AG10803 (cell line): Measurements from ENCODE around the gene AJUBA.

Source experiments
- DNase-seq: peaks from one replicate; pipeline ENCODE4 v3.0.0; 2010; ENCODE audit warnings: low read depth
- H3K4me3 ChIP-seq: 2 replicates; pipeline ENCODE4 v1.5.1; 2011; ENCODE audit warnings: mild to moderate bottlenecking, low read length, control low read depth
- TF ChIP-seq, protein P1 (sequence below): conservative IDR thresholded peaks from 2 replicates; pipeline ENCODE4 v1.5.1; 2011; ENCODE audit warnings: mild to moderate bottlenecking, low read length, control low read depth, inconsistent platforms

The AJUBA gene

GRCh38 chr14:23023022-23023794, 40.9 kb upstream of the AJUBA start:
- TF ChIP-seq, protein P1, sequence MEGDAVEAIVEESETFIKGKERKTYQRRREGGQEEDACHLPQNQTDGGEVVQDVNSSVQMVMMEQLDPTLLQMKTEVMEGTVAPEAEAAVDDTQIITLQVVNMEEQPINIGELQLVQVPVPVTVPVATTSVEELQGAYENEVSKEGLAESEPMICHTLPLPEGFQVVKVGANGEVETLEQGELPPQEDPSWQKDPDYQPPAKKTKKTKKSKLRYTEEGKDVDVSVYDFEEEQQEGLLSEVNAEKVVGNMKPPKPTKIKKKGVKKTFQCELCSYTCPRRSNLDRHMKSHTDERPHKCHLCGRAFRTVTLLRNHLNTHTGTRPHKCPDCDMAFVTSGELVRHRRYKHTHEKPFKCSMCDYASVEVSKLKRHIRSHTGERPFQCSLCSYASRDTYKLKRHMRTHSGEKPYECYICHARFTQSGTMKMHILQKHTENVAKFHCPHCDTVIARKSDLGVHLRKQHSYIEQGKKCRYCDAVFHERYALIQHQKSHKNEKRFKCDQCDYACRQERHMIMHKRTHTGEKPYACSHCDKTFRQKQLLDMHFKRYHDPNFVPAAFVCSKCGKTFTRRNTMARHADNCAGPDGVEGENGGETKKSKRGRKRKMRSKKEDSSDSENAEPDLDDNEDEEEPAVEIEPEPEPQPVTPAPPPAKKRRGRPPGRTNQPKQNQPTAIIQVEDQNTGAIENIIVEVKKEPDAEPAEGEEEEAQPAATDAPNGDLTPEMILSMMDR = no peak
- H3K4me3 ChIP-seq = no peak overlapping the region
- DNase-seq = no peak

- H3K4me3 ChIP-seq = no peak overlapping the region
- DNase-seq = no peak
These were observed 39.6 kb upstream of the AJUBA start for GRCh38 chr14:23021889-23022442.

DNA sequence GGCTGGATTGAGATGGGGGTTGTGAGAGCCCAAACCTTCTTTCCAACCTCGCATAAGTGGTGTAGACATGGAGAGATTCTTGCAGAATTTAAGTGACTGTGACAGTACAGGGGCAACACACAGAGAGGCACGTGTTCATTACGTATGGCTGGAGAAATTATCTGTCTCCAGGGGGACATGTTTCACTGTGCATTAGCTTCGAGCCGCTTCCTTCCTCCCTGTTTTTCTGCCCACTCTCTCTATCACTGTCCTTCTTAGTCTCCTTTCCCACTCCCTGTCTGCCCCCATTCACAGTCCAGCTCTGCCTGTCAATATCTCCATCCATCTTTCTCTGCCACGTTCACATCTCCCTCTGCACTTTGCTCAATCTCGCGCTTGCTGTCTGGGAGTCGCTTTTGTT, 39.1 kb upstream of the AJUBA start:
- TF ChIP-seq, protein P1 = no peak
- H3K4me3 ChIP-seq = no peak overlapping the region
- DNase-seq = no peak

More at GRCh38 chr14:23021889-23022442, 39.6 kb upstream of the AJUBA start:
- TF ChIP-seq, protein P1 = no peak

DNA sequence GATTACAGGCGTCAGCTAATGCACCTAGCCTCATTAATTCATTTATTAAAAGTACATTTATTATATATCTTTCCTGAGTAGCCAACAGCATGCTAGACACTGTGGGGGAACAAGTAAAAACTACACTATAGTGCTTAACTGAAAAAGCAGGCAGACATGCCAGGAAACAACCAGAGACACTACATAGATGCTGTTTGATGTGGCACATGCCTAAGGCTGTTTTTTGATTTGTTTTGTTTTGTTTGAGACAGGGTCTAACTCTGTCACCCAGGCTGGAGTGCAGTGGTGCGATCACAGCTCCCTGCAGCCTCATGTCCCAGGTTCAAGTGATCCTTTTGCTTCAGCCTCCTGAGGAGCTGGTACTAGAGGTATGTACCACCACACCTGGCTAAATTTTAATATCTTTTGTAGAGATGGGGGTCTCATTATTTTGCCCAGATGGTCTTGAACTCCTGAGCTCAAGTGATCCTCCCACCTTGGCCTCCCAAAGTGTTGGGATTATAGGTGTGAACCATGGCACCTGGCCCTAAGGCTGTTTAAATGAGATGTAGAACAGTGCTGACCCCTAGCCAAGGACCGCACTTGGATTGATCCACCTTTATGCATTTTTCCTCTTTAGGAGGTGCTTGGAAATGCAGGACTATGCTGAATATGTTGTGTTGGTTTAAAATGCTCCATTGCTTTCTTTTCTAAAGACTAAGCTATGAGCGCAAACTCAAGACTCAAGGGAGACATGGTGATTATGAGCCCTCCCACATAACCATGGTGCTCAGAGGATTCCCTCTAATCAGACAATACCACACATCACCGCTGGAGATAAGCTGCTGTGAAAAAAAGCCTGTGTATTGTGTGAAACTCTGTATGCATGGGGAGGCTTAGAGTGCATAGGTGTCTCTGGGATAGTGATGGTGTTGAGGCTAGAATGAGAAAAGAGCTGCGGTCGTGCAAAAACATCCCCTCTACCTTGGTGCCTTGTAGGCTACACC, 38.1 kb upstream of the AJUBA start:
- no peak overlapping the region for H3K4me3 ChIP-seq
- TF ChIP-seq, protein P1 = no peak
- DNase-seq = no peak

GRCh38 chr14:23018107-23018506, 35.8 kb upstream of the AJUBA start:
- TF ChIP-seq, protein P1 = no peak
- no peak for DNase-seq

DNA sequence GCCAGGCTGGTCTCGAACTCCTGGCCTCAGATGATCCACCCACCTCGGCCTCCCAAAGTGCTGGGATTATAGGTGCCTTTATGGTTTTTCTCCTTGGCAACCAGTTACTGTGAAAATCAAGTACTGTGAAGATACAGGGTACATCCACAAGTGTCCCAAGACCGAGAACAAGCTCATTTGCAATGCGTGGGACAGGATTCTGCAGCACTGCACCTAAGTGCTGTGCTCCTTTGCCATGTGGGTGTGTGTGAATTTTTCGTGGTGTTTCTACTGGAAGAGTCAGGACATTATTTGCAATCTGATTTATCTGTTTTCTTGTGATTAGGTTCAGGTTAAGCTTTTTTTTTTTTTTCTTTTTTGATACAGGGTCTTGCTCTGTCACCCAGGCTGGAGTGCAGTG, 34.7 kb upstream of the AJUBA start:
- DNase-seq = no peak
- H3K4me3 ChIP-seq = no peak overlapping the region
- TF ChIP-seq, protein P1 = no peak

More at GRCh38 chr14:23018107-23018506, 35.8 kb upstream of the AJUBA start:
- H3K4me3 ChIP-seq = no peak overlapping the region
